ENCODE results near the gene COMT.
A peak's percentile ranks its signal among the peaks of the same experiment; 100 is the strongest.
"Not testable (repeated sequence)": the region's sequence is repeated elsewhere in the genome, so short reads cannot be mapped to it uniquely, and the experiment has no call there.

Gene COMT

DNA sequence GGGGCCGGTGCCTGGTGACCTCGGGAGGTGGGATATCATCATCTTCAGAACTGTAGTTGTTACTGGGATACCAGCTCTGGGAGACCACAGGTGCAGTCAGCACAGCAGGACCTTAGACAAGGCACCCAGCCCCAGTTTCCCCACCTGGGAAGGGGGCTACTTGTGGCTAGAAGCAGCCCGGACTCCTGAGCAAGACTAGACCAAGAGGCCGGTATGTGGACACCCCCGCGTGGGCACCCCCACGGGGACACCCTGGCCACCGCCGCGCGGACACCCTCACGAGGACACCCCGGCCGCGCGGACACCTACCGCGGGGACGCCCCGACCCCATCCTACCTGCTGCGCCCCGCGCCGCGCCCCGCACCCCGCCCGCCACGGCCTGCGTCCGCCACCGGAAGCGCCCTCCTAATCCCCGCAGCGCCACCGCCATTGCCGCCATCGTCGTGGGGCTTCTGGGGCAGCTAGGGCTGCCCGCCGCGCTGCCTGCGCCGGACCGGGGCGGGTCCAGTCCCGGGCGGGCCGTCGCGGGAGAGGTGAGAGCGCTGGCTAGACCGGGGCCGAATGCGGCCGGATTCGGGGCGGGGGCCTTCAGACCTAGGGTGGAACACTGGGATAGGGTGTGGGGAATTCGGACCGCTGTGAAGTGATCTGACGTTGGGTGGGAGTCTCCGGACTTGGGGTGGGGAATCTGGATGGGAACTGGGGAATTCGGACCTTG, at the start of gene COMT, which contains the start of gene TXNRD2:
Gene COMT (plus strand): TSS at position 408 of the 718 bp plus-strand sequence. CDS start 20,755 bp downstream, outside the sequence.
Gene TXNRD2 (minus strand): TSS at position 454 of the 718 bp plus-strand sequence. CDS start 15 bp downstream, at position 439.
- peak; percentile 78 for DNase-seq

DNA sequence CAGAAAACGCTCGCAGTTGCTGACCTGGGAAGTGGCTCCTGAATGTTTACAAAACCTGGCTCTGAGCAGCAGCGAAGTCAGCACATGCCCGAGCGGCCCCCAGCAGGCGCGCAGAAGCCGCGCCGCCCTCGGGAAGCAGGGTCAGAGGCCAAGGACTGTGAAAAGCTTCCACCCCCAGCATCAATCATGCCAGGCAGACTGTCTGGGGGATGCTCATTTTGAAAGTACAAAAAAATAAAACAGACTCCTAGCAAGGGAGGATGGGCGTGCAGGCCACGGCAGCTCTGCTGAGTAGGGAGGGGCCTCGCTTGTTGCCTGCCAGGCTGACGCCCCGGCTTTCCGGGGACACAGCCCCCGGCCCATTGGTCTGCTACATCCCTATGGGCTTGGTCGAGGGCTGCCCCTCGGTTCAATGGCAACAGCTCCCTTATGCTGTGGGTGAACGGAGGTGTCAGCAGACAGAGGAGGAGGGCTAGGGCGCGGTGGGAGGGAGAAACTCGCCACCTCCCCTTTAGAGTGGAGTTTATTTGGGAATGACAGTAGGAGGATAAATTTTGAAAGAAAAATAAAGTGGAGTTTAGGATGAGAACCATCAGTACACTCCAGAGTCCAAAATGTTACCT, 49.2 kb upstream of the COMT start:
- peak; percentile 33 for DNase-seq

DNA sequence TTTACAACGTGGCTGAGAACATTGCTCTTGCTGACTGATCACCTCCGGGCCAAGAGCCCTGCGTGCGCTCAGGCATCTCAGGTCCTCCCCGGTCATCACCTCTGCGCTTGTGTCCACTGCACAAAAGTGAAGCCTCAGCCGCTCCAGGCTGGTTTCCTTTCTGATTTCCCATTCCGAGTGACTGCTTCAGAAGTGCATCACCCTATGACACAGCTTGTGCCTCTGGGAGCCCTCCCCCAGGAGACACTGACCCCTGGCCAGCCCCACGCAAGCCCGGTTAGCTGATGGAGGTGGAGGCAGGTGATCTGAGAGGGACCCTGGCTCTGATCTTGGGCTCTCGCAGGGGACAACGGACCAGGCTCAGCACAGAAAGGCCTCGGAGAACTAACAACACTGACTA, 48.6 kb upstream of the COMT start:
- DNase-seq: peak; percentile 14

DNA sequence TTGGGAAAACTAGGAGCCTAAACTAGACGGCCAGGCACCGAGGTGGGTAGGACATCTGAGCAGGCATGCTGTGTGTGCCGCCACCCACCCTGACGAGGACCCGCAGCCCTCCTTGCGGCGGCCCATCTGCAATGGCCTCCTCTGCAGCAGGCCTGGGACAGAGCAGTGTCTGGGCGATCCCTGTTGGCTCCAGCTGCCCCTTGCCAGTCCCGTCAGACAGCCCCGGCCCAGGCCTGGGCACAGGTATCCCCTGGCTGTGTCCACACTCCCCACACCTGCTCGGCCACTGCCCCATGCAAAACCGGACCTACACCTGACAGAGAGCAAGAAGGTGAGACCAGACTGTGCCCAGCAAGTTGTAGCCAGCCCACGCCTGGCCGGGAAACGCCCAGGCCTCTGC, 48.2 kb upstream of the COMT start:
- no peak for DNase-seq

DNA sequence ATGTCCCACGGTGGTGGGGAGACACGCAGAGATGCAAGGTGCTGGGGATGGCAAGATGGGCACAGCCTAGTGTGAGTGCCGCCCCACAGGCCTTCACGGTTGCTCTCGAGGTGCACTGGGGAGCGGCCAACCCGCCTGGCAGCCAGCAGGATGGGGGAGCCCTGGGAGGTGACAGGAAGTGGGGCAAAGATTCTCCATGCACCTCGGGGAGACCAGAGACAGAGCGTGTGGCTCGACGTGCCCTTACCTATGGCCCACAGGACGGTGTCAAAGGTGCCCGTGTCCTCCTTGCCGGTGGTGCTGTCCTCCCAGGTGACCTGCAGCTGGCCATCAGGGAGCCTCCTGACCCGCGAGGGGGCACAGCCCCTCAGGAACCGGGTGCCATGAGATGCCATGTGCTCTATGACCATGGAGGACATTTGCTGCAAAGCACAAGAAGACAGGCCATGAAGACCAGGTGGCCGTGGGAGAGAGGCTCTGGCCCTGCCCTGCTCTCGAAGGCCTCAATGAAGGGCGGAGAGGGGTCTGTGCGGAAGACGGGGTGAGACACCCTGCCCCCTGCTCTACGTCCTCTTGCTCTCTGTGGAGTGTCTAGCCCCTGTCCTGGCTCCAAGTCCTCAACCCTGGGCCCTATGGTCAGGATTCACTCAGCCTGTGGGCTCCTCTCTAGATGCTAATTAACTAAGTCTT, 46.3 kb upstream of the COMT start:
- DNase-seq: peak; percentile 13

DNA sequence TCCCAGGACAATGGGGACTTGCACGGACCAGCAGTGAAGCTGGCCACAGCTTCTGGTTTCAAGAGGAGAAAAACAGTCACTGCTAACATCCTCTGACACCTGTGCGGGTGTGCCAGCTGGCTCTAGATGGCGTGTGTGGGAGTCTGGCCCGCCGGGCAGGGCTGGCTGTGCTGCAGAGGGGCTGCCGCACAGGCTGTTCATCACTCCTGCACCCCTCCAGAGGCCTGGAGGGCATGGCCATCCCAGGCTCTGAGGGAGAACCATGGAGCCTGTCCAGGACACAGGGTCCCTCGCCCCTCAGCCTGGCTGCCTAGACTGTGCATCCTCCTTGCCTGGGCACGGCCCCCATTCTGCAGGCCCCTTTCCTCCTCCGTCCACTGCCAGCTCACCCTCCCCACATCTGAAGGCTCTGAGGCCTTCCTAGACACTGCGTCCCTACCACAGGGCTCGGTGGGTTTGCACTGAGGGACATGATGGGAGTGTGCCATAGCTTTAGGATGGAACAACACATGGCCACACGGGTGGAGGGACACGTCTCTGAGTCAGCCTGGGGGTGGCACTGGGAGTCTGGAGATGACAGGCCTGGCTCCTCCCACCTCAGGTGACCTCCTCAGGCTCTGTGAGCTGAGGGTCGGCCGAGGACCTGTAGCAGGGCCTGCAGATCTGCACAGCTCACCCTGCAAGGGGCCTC, 44.8 kb upstream of the COMT start:
- DNase-seq: peak; percentile 69

DNA sequence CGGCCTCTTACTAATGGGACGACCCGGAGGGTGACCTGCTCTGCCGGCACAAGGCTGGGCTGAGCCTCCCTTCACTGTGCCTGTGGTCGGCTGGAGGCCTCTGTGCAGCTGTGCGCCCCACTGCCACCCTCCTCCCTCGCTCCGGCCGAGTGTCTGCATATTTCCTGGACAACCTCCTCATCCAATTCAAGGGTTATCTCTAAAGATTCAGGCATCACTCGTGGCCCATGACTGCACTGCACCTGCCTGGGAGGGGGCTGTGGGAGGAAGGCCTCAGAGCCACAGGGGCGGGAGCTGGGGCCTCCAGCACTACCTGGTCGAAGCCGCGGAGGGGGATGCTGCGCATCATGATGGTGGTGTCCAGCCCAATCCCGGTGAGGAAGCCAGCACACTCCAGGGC, 43.8 kb upstream of the COMT start:
- peak; percentile 11 for DNase-seq

DNA sequence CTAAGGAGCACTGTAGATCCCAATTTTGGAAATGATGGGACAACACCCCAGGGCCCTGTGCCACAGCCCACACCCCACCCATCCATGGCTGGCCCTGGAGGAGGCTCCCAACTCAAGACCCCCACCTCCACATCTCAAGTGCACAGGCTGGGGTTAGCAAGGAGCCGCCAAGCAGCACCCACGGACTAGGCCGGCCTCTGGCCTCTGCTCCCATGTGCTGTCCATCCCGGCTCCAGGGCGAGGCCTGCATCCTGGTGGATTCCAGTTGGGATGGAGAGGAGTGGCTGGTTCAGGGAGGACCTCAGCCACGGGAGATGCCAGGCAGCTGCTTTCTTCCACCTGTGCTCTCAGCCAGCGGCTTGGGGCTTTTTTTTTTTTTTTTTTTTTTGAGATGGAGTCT, 43.4 kb upstream of the COMT start:
- no peak for DNase-seq

DNA sequence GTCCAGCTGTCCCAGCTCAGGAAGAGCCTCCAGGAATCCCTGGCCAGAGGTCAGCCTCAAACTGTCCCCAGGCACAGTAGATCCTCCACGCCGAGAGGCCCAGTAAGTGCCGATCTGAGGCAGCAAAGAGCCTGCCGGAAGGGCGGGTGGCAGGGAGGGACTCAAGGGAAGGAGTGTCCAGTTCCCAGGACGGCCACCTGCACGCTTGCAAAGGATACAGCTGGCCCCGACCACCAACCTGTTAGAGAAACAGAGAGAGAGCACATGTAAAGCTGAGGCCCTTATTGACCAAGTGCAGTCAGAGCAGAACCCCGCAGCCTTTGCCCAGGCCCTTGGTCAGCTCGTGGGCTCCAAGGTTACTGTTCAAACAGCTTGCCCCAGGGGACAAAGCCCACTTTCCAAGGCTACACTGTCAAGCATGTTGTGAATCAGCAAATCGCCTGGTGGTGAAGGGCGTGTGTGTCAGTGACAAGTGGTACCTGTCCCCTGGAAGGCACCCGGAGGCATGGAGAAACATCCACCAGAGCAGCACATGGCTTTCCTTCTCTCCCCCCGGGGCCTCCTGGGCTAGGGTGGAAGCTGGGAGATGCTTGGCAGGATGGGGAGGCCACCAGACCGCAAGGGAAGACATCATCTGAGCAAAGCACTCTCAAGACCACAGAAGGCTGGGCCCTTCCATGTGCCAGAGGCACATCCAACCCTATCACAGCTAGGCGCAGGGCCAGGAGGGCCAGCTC, 42.6 kb upstream of the COMT start:
- DNase-seq: no peak

DNA sequence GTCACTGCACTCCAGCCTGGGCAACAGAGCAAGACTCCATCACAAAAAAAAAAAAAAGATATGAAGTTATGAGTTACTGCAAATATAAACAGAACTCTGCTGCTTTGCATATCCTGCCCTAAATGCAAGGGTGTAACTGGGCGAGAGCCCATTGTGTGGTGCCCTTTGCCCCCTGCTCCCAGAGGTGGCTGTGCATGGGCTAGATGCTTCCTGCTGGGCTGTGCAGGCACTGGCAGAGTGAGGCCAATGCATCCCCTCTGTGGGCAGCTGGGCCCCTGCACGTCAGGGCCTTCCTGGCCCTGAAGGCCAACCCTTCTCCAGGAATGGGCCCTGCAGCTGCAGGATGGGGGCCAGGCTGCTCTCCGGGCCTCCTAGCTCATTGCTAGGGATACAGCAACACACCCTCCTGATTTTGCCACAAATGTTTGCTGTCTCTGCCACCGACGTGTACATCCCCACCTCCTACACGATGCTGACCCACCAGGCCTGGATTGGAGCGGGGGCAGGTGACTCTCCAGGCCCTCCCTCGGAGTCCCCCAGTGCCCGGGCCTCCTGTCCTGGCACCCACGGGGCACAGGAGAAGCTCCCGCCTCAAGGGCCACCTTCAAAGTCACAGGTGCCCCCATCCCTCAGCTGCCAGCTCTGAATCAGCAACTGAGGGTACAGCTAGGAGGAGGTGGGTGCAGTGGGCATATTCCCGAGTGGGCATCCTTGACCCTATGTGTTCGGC, 40.7 kb upstream of the COMT start:
- no peak for DNase-seq

DNA sequence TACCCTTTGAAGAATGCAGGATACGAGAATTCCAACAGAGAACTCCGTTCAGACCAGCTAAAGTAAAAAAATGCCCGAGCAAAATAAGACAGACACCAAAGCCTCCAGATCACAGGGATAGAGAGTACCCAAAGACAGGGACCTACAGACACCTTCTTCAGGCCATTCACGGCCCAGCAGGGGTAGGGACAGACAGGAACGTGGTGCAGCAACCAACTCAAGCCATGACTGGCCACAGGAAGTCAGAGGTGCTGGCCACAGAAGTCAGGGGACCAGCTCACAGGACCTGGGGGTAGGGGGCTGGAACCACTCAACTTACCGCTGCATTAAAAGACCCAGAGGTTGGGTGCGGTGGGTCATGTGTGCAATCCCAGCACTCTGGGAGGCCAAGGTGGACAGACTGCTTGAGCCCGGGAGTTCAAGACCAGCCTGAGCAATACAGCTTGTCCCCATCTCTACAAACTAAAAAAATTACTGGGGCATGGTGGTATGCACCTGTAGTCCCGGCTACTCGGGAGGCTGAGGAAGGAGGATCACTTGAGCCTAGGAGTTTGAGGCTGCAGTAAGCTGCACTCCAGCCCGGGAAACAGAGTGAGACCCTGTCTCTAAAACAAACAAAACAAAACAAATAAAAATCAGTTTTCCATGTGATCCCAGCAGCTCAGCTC, 39.9 kb upstream of the COMT start:
- no peak for DNase-seq

DNA sequence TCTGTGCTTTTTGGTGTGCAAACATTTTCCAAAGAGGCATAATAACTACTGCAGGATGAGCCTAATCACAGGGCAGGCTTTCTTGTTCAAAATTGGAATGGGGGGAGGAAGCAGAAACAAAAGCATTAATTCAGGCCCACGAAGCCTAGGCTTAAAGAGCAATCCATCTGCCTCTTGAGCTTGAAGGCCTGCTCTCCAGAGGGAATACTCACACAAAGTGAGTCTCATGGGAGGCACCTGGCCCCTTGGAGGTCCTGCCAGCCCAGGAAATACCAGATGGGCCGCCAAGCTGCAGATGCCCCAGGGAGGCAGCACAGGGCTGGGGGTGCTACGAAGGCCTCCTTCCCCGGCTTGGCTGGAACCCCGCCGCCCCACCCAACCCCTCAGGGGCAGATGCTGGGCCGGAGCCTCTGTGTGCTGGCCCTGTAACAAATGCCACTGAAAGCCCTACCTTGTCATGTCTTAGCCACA, 39.3 kb upstream of the COMT start:
- no peak for DNase-seq

DNA sequence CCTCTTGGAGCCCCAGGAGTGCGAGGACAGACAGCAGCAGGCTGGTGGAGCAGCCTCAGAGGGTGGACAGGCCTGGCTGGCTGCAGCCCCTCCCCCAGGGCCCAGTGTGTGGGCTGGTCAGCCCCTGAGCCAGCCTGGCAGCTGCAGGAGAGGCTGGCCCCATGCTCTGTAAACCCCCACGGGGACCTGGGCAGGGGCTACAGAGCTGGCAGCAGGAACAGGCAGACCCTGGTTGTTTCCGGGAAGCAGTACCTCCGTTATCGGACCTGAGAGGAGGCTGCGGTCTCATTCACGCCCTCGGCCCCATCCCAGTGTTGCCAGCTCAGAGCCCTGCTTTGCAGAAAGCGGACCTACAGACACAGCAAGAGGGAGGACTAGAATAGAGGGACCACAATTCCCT, 38.5 kb upstream of the COMT start:
- no peak for DNase-seq

DNA sequence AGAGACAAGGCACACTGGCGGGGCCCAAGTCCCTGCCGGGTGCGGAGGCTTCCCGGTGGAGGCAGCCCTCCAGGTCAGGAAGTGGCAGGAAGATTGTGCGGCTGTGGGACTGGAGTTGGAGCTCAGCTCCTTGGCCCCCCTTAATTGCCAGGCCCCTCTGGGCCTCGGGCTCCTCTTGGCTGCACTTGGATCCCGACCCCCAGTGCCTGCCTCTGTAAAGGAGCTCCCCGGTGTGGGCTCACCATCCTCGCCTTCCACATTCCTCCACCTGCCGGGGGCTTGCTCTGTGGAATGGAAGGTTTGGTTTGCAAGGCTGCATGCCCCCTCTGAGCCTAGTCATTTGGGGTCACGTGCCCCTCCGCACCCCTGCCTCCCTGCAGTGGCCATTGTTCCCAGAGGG, 38.1 kb upstream of the COMT start:
- no peak for DNase-seq

DNA sequence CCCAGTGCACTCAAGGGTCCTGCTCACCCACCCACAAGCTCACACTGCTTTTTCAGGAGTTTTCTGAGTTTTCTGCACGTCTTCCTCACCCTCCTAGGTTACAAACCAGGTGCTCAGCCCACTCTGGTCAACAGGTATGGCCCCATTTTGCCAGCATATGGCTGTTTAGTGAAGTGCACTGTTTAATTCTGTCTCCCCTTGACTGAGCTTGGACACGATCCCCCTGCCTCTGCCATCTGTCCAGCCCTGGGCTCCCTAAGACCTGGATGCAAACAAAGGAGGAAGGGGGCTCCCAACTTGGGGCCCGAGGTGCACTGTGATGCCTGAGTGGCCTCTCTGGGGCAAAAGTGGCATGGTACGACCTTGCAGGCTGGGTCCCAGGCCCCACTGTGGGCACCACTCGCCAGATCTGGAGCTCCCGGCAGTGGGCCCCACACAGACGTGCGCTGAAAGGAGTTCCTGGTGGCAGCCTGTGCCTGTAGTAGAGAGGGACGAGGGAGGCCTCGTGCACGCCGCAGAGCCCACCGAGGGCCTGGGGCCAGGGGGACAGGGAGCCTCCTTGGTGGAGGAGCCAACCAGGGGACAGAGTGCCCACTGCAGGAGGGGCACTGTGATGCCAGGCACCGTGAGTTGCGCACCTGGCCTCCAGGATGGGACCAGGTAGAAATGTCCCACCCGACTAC, 37.3 kb upstream of the COMT start:
- DNase-seq: no peak

DNA sequence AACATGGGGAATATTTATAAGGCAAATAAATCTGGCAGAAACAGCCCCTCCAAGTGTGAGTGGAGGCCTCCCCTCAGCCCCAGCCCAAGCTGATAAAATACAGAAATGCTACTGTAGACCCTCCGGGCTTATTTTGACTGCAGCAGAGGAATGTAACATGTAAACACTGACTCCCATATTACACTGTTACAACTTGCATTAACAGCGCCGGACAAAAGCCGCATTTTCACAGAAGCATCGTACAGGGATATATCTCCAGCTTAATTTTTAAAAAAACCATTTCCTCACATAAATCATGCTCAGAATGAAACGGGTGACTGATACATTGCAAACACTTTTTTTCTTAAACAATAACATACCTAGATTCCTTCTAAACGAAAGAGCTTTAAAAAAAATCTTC, 36.6 kb upstream of the COMT start:
- no peak for DNase-seq

DNA sequence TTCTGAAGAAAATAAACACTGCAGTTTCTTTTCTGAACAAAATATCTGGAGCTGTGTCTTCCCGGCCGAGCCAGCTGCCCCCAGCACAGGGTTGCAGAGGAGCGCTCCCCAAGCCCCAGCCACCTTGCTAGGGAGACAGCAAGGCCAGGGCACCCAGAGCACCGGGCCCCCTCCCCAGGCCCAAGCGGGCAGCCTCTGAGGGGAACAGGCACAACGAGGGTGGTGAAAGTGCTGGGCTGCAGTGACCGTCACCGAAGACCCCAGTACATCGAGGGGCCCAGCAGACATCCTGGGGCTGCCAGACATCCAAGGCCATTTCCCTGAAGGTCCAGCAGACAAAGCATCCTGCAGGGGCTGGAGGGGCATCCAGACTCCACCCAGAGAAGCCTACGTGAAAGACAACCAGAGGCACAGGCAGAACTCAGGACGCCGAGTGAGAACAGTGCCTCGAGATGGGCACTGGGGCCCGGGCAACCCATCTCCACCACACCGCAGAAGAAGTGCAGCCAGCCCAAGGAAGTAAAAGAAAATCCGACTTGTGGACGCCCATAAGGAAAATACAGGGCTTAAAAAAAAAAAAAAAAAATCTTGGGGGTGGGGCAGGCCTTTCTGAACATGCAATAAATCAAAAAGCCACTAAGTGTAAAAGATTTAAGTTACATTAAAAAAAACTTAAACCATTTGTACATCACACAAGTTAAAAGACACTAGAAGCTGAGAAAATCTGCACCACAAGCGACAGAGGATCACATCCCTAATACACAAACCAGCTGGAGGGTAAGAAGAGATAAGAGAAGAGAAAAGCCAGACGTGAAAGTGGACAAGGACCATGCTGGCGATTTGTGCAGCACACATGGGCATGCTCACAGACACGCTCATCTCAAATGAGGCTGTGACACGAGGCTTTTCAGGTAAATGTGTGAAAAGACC, 36.0 kb upstream of the COMT start:
- DNase-seq: no peak

DNA sequence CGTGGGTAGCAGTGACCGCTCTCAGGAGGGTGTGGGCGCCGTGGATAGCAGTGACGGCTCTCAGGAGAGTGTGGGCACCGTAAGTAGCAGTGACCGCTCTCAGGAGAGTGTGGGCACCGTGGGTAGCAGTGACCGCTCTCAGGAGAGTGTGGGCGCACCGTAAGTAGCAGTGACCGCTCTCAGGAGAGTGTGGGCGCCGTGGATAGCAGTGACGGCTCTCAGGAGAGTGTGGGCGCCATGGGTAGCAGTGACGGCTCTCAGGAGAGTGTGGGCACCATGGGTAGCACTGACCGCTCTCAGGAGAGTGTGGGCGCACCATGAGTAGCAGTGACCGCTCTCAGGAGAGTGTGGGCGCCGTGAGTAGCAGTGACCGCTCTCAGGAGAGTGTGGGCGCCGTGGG, 34.7 kb upstream of the COMT start:
- not testable (repeated sequence) for DNase-seq

DNA sequence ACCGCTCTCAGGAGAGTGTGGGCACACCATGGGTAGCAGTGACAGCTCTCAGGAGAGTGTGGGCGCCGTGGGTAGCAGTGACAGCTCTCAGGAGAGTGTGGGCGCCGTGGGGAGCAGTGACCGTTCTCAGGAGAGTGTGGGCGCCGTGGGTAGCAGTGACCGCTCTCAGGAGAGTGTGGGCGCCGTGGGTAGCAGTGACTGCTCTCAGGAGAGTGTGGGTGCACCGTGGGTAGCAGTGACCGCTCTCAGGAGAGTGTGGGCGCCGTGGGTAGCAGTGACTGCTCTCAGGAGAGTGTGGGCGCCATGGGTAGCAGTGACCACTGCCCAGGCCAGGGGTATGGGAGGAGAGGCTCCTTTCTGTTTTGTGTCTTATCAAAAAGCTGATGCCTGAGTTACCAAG, 33.7 kb upstream of the COMT start:
- not testable (repeated sequence) for DNase-seq
